Left lung (tissue), 10 donors: ENCODE measurements around the gene ANTXR1. TPM values are rescaled to one million over a fixed set of nuclear protein-coding genes. Genes with fewer than 3 reads are reported as not detected.
A peak's percentile ranks its signal among the peaks of the same experiment; 100 is the strongest.

ENCODE experiments used
- ATAC-seq: fragments of 200-7000 bp; cut with Tn5 transposase; one replicate; pipeline ENCODE4 v1.9.1; 2020; ENCODE audit warnings: moderate library complexity
- DNase-seq, 4 donors: peaks; one replicate each; pipeline ENCODE4 v3.0.0-alpha.2; 2013 to 2020
- H3K27ac ChIP-seq, 2 donors: fragments of 200-600 bp; sonication (generic) in 1 of 2; one replicate each; pipeline versions ENCODE4 v1.5.0 to v1.8.0; 2020 to 2021
- H3K27me3 ChIP-seq, 2 donors: fragments of 200-600 bp; sonication (generic) in 1 of 2; one replicate each; pipeline versions ENCODE4 v1.5.0 to v1.8.0; 2020 to 2021
- H3K36me3 ChIP-seq, 2 donors: fragments of 200-600 bp; sonication (generic) in 1 of 2; one replicate each; pipeline versions ENCODE4 v1.5.0 to v1.8.0; 2020 to 2021
- H3K4me1 ChIP-seq, 2 donors: fragments of 200-600 bp; one replicate each; pipeline ENCODE4 v1.8.0; 2021
- H3K4me3 ChIP-seq, 2 donors: fragments of 200-600 bp; sonication (generic) in 1 of 2; one replicate each; pipeline versions ENCODE4 v1.5.0 to v1.8.0; 2020 to 2021; ENCODE audit warnings: mild to moderate bottlenecking in 1 of 2
- H3K9me3 ChIP-seq, 2 donors: fragments of 200-600 bp; sonication (generic) in 1 of 2; one replicate each; pipeline versions ENCODE4 v1.5.0 to v1.8.0; 2020 to 2021
- intact Hi-C, 2 donors: fragments of 100-400 bp; cut with DNase I; formaldehyde crosslinking; loops; one replicate each; pipeline versions ENCODE4 v1.11.2 to v1.14.2; 2022
- polyA plus RNA-seq, 6 donors: library from polyadenylated mRNA; unstranded; fragments of 120-200 nt; gene quantifications; one replicate each; pipeline ENCODE4 v1.2.1, GENCODE V29; 2013; ENCODE audit not compliant: insufficient read length in 6 of 6
- total RNA-seq, 2 donors: library from RNA; stranded (reverse); fragmentation: NEBNext Ultra II Directional; extraction: Animal tissue kit (Norgen Biotek cat#: 25700); gene quantifications; one replicate each; pipeline ENCODE4 v1.2.1, GENCODE V29; 2021
- TF ChIP-seq, protein P1 (sequence below), 2 donors: fragments of 200-600 bp; sonication (generic) in 1 of 2; IDR thresholded peaks; one replicate each; pipeline versions ENCODE4 v1.5.0 to v1.8.0; 2021; ENCODE audit warnings: antibody characterized with exemption in 2 of 2
- donor health status: DM: no; HTN: yes; CAD: no.
- donor health status: DM: no; HTN: no; CAD: no.

ANTXR1 gene
- total and polyA plus RNA-seq, 8 donors, result 70.2 to 115 (median 87.3) TPM

DNA sequence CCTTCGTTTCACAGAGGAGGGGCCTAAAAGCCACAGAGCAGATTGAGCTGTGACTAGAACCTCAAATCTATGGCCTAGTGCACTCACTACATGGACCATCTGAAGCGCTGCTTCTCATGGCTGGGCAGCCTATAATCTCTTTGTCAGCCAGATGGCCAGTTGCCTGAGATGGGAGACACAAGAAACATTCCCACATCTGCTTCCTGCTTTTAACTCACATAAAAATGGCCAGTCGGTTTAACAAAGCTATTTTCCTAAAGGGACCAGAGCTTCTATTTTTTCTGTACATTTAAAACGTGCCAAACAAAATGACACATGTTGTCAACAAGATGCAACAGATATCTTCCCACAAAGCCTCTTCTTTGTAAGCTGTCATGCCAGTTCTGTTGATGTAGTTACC, 200.2 kb downstream of the ANTXR1 start:
- TF ChIP-seq, protein P1, sequence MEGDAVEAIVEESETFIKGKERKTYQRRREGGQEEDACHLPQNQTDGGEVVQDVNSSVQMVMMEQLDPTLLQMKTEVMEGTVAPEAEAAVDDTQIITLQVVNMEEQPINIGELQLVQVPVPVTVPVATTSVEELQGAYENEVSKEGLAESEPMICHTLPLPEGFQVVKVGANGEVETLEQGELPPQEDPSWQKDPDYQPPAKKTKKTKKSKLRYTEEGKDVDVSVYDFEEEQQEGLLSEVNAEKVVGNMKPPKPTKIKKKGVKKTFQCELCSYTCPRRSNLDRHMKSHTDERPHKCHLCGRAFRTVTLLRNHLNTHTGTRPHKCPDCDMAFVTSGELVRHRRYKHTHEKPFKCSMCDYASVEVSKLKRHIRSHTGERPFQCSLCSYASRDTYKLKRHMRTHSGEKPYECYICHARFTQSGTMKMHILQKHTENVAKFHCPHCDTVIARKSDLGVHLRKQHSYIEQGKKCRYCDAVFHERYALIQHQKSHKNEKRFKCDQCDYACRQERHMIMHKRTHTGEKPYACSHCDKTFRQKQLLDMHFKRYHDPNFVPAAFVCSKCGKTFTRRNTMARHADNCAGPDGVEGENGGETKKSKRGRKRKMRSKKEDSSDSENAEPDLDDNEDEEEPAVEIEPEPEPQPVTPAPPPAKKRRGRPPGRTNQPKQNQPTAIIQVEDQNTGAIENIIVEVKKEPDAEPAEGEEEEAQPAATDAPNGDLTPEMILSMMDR (IDR thresholded peaks at IDR 0.05), result no peak
- Histone ChIP-seq H3K27me3 (no peaks in the 10 kb centered on the region), H3K9me3 (no peaks in the 10 kb centered on the region), H3K4me1 (peaks cover 11 to 12% of the 10 kb centered on the region in 2 donors), H3K27ac (no peak overlapping the region), H3K36me3 (no peaks in the 10 kb centered on the region), H3K4me3 (no peak overlapping the region)
- peak in 1 of 4 donors; percentile 46 for DNase-seq
- ATAC-seq, result no peak
- intact Hi-C loops, result no loop called here

DNA sequence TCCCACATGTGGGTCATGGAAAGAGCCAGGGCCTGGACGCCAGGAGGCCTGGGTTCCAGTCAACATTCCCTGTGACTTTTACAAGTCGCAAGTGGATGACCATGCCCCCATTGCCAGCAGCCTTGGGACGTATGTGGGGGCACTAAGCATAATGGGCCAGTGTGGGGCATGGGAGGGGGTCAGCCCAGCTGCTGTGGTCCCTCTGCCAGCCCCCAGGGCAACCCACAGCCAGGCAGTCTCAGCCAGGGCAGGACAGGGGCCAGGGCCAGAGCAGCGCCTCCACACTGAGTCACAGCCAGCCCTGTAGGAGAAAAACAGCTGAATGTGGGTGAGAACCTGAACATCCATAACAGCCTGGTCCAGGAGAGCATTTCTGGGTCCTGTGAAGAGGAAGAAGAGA, 200.8 kb downstream of the ANTXR1 start:
- no peaks in the 10 kb centered on the region for H3K36me3 ChIP-seq
- intact Hi-C loops, result no loop called here
- ATAC-seq (peak; percentile 36), DNase-seq (no peak)
- H3K4me3 ChIP-seq, result no peak overlapping the region
- H3K27me3 ChIP-seq, result no peaks in the 10 kb centered on the region
- peaks cover 11 to 12% of the 10 kb centered on the region in 2 donors for H3K4me1 ChIP-seq
- H3K27ac ChIP-seq, result no peak overlapping the region
- TF ChIP-seq, protein P1 (IDR thresholded peaks at IDR 0.05), result no peak
- H3K9me3 ChIP-seq, result no peaks in the 10 kb centered on the region

DNA sequence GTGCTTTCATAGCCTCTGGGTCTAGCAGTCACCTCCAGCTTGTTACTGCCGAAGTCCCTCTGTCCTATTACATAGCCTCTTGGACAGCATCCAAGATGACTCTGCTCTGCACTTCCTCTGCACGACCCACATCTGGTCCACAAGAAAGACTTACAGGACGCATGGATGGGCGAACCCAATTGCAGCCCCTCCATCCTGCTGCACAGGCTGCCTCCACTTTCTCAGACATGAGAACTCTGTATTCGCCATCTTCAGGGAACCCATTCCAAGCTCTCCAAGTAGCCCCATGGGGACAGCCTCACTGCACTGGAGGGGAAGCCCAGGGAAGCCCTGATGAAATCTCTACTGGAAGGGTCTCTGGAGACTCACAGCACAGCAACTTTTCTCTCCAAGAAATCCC, 201.9 kb downstream of the ANTXR1 start:
- Histone ChIP-seq H3K27me3 (no peaks in the 10 kb centered on the region), H3K36me3 (no peaks in the 10 kb centered on the region), H3K4me1 (peaks cover 11 to 12% of the 10 kb centered on the region in 2 donors), H3K4me3 (no peak overlapping the region), H3K9me3 (no peaks in the 10 kb centered on the region), H3K27ac (peak overlapping the region in 1 of 2 donors; percentile 19)
- ATAC-seq (peak; percentile 35), DNase-seq (peak in 1 of 4 donors; percentile 59)
- TF ChIP-seq, protein P1 (IDR thresholded peaks at IDR 0.05), result no peak
- intact Hi-C loops, result no loop called here

DNA sequence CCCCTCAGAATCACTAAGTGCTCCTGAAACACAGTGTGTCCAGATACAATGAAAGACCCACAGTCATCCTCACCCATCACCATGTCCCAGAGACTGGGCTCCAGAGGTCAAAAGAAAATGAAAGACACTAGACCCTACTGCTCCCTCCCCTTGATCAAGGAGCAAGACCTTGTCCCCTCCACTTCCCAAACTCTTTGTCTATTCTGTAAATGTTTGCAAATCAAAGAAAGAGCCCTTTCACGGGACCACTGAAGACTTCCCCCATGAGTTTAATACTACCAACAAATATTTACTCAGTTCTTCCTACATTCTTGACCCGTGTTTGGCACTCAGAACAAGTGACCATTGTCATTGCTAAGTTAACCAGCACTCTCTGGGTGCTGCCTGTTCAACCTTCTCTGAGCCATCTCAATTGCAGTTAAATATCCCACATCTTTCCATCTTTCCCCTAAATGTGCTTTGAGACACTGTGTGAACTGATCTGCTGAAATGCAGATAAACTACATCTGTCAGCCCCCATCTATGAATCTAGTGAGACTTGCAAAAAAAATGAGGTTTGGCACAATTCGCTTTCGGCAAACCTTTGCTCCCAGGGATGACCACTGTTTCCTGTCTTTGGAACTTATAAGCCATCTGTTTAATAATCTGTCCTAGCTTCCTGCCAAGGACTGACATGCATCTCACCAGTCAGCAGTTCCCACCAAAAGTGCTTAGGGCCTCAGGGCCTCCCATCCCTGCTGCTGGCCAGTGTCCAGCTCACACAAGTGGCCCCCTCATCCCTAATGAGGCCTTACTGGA, 203.8 kb downstream of the ANTXR1 start:
- Histone ChIP-seq H3K4me3 (no peak overlapping the region), H3K27me3 (no peaks in the 10 kb centered on the region), H3K27ac (no peak overlapping the region), H3K36me3 (no peaks in the 10 kb centered on the region), H3K9me3 (no peaks in the 10 kb centered on the region), H3K4me1 (peaks cover 11 to 12% of the 10 kb centered on the region in 2 donors)
- intact Hi-C loops, result no loop called here
- DNase-seq (peak in 2 of 4 donors; percentile 60 to 76), ATAC-seq (peak; percentile 14)
- TF ChIP-seq, protein P1 (IDR thresholded peaks at IDR 0.05), result no peak

DNA sequence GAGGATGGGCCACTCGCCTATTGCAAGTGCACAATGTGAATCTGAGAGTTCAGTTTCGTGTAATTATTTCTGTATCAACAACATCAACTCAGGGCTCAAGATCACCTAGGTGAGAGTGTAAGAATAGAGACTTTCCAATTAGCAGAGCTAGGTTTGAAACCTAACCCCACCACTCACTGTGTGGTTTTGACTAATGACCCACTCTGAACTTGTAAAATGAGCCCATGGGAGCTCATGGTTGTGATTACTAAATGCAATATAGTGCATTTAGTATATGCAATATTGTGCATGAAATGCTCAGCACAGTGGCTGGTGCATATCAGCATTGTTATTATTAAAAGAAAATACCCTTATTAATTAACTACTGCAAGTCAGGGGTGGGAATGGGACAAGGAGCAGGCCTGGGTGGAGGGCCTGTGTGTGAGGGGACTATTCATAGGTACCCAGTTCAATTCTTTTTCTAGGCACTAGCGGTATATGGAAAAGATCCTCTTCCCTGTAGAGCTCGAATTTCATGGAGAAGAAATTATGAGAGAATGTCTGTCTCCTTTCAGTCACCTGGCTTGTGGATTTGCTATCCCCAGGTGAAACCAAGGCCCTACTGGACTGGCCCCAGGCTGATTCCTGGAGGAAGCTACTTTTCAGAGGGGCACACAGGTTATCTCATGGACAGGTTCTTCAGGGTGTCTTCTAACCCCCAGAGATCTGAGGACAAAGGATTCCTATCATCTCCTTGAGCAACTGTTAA, 204.5 kb downstream of the ANTXR1 start:
- TF ChIP-seq, protein P1 (IDR thresholded peaks at IDR 0.05), result no peak
- no peak overlapping the region for H3K27ac ChIP-seq
- intact Hi-C loops, result no loop called here
- no peaks in the 10 kb centered on the region for H3K27me3 ChIP-seq
- ATAC-seq (no peak), DNase-seq (no peak)
- H3K9me3 ChIP-seq, result no peaks in the 10 kb centered on the region
- no peaks in the 10 kb centered on the region for H3K36me3 ChIP-seq
- no peak overlapping the region for H3K4me3 ChIP-seq
- peaks cover 11 to 12% of the 10 kb centered on the region in 2 donors for H3K4me1 ChIP-seq
